Erythroblast (primary cell): ENCODE data around the gene CWC27.

Experiments
- GATA1 ChIP-seq: IDR thresholded peaks from 2 replicates; pipeline ENCODE4 v1.6.1; 2011; ENCODE audit warnings: low read depth, mild to moderate bottlenecking, control low read depth, low read length, moderate library complexity
- POLR2A ChIP-seq: IDR thresholded peaks from 2 replicates; pipeline ENCODE4 v1.6.1; 2011; ENCODE audit warnings: mild to moderate bottlenecking, low read length

GRCh38 chr5:64954518-64954917 is 185.8 kb downstream of the CWC27 start:
- TF ChIP-seq POLR2A (no peak), GATA1 (no peak)
